Gastrocnemius medialis (tissue), 4 donors: Measurements from ENCODE around the gene C6.

Experiments used
- CTCF ChIP-seq, 5 experiments: fragments of 450-650 bp in 3 of 5; fragments of 200-600 bp in 2 of 5; sonication (generic) in 2 of 5; IDR thresholded peaks in 4 of 5; conservative IDR thresholded peaks in 1 of 5; 1 replicate in 4 of 5; 2 replicates in 1 of 5; pipeline ENCODE4 v1.5.1; 2016 to 2019; ENCODE audit warnings: antibody characterized with exemption in 5 of 5, mild to moderate bottlenecking in 3 of 5, moderate library complexity in 3 of 5
- POLR2A ChIP-seq, 2 donors: fragments of 450-650 bp; IDR thresholded peaks; one replicate each; pipeline ENCODE4 v1.6.1; 2017; ENCODE audit warnings: antibody characterized with exemption in 2 of 2, mild to moderate bottlenecking in 2 of 2, moderate library complexity in 2 of 2

DNA sequence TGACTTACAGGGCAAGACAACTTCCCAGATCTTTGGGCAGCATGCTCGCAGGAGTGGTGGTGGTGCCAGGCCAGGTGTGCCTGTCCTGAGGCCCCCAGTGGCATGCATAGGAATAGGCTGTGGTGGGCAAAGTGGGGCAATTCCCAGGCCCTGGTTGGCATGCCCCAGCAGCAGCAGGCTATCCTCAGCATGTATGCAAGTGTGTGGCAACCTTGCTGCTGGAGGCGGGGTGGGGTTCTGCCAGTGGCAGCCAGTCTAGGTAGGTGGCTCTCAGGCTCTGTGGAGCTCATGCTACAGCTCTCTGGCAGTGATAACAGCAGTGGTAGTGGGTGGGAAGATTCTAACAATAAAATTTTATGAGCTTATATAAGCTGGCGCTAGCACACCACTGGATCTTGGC, 27.7 kb upstream of the C6 start:
- no peak for TF ChIP-seq CTCF (IDR thresholded peaks at IDR 0.05 in 4 of 5, conservative IDR thresholded peaks at IDR 0.05 in 1 of 5)
- no peak for TF ChIP-seq POLR2A (IDR thresholded peaks at IDR 0.05)
